HG03457 (cell line): ENCODE measurements around the gene MCMBP.
A peak's percentile ranks its signal among the peaks of the same experiment; 100 is the strongest.
"Not testable (repeated sequence)": the region's sequence is repeated elsewhere in the genome, so short reads cannot be mapped to it uniquely, and the experiment has no call there.

ENCODE experiments used
- ATAC-seq: cut with Tn5 transposase; IDR thresholded peaks from one replicate; pipeline ENCODE4 v1.9.1; 2021; ENCODE audit warnings: moderate number of reproducible peaks; ENCODE audit not compliant: unreplicated experiment

The MCMBP gene

GRCh38 chr10:119872610-119872859, at the start of gene MCMBP:
Gene MCMBP (minus strand): TSS chr10:119872843. CDS start chr10:119872584, 259 bp downstream.
- ATAC-seq, result no peak

- ATAC-seq, result no peak
Measured at GRCh38 chr10:119919826-119920225, 47.2 kb upstream of the MCMBP start.

GRCh38 chr10:119919271-119919670, 46.6 kb upstream of the MCMBP start:
- ATAC-seq, result no peak

- ATAC-seq, result no peak
Measured at GRCh38 chr10:119917777-119918176, 45.1 kb upstream of the MCMBP start.

GRCh38 chr10:119910689-119911088, 38.0 kb upstream of the MCMBP start:
- ATAC-seq, result no peak

GRCh38 chr10:119908166-119908565, 35.5 kb upstream of the MCMBP start:
- no peak for ATAC-seq

- ATAC-seq, result not testable (repeated sequence)
Measured at GRCh38 chr10:119907695-119908094, 35.1 kb upstream of the MCMBP start.

GRCh38 chr10:119903946-119904666, 31.5 kb upstream of the MCMBP start:
- ATAC-seq, result no peak

- no peak for ATAC-seq
Measured at GRCh38 chr10:119898577-119898976, 25.9 kb upstream of the MCMBP start.

- ATAC-seq, result no peak
Measured at GRCh38 chr10:119896937-119897770, 24.5 kb upstream of the MCMBP start.

GRCh38 chr10:119896061-119896655, 23.5 kb upstream of the MCMBP start:
- no peak for ATAC-seq

- no peak for ATAC-seq
Measured at GRCh38 chr10:119893845-119894427, 21.3 kb upstream of the MCMBP start.

GRCh38 chr10:119893074-119893473, 20.4 kb upstream of the MCMBP start:
- ATAC-seq, result no peak

- ATAC-seq, result peak; percentile 99
Measured at GRCh38 chr10:119892188-119893065, 19.8 kb upstream of the MCMBP start, which contains the start of gene SEC23IP. Gene SEC23IP (plus strand): TSS chr10:119892730. CDS start chr10:119892783, 53 bp downstream.

GRCh38 chr10:119891849-119892187, 19.2 kb upstream of the MCMBP start:
- ATAC-seq, result not testable (repeated sequence)

GRCh38 chr10:119890307-119890706, 17.7 kb upstream of the MCMBP start:
- not testable (repeated sequence) for ATAC-seq

- not testable (repeated sequence) for ATAC-seq
Measured at GRCh38 chr10:119889201-119889600, 16.6 kb upstream of the MCMBP start.

GRCh38 chr10:119888715-119889114, 16.1 kb upstream of the MCMBP start:
- not testable (repeated sequence) for ATAC-seq

GRCh38 chr10:119886070-119886469, 13.4 kb upstream of the MCMBP start:
- not testable (repeated sequence) for ATAC-seq

GRCh38 chr10:119883901-119884611, 11.4 kb upstream of the MCMBP start:
- ATAC-seq, result not testable (repeated sequence)
